ENCODE measurements around the gene FBXO10.

The FBXO10 gene

DNA sequence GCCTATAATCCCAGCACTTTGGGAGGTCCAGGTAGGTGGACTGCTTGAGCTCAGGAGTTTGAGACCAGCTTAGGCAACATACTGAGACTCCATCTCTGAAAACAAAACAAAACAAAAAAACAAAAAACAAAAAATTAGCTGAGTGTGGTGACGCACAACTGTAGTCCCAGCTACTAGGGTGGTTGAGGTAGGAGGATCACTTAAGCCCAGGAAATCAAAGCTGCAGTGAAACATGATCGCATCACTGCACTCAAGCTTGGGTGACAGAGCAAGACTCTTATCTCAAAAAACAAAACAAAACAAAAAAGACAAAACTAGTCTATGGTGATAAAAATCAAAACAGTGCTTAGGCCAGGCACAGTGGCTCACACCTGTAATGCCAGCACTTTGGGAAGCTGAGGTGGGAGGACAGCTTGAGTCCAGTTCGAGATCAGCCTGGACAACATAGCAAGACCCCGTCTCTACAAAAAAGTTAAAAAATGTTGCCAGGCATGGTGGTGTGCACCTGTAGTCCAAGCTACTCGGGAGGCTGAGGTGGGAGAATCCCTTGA is 28.8 kb downstream of the FBXO10 start:
- in situ Hi-C loops (cut with MboI; ENCODE audit: low pct_unique_long_range_greater_than_20kb, low sequenced_read_pairs, unreplicated experiment) = no loop called here
- TF ChIP-seq, protein P1, sequence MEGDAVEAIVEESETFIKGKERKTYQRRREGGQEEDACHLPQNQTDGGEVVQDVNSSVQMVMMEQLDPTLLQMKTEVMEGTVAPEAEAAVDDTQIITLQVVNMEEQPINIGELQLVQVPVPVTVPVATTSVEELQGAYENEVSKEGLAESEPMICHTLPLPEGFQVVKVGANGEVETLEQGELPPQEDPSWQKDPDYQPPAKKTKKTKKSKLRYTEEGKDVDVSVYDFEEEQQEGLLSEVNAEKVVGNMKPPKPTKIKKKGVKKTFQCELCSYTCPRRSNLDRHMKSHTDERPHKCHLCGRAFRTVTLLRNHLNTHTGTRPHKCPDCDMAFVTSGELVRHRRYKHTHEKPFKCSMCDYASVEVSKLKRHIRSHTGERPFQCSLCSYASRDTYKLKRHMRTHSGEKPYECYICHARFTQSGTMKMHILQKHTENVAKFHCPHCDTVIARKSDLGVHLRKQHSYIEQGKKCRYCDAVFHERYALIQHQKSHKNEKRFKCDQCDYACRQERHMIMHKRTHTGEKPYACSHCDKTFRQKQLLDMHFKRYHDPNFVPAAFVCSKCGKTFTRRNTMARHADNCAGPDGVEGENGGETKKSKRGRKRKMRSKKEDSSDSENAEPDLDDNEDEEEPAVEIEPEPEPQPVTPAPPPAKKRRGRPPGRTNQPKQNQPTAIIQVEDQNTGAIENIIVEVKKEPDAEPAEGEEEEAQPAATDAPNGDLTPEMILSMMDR (IDR thresholded peaks at IDR 0.05; ENCODE audit: extremely low read depth, insufficient read depth, missing control alignments) = no peak
- DNase-seq (ENCODE audit: low spot score) = no peak

DNA sequence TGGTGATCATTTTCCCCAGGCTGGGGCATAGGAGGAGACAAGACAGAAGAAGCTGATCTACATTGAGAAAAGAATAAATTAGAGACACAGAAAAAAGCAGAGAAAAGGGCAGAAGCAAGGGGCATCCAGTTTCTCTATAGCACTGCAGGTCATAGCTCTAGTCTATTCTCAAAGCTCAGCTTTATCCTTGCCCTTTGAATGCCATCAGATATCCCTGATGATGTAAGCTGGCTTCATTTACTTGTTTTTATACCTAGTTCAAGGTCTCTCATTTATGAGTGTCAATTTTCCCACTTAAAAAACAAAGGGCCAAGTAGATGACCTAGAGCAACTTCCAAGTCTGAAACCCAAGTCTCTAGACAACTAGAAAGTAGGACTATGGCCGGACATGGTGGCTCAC is 32.7 kb downstream of the FBXO10 start:
- in situ Hi-C loops (cut with MboI; ENCODE audit: low pct_unique_long_range_greater_than_20kb, low sequenced_read_pairs, unreplicated experiment) = no loop called here
- no peak for DNase-seq (ENCODE audit: low spot score)
- TF ChIP-seq, protein P1 (IDR thresholded peaks at IDR 0.05; ENCODE audit: extremely low read depth, insufficient read depth, missing control alignments) = no peak

DNA sequence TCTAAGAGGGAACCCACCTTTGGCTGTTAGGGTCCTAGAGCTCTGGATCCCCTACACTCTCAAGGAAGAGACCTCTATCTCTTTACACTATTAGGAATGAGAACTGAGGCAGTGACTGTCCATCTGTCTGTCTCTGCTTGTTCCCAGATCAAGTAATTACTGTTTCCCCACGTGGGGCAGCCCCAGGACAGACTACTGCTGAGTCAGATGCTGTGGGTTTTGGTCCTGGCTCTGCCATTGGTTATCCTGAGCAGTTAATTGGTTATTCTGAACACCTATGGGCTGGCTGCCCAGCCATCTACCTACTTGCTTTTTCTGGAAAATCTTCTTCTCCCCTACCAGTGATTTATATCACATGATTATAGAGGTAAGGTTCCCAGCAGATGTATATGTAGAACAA is 33.3 kb downstream of the FBXO10 start:
- no peak for DNase-seq (ENCODE audit: low spot score)
- in situ Hi-C loops (cut with MboI; ENCODE audit: low pct_unique_long_range_greater_than_20kb, low sequenced_read_pairs, unreplicated experiment) = no loop called here
- TF ChIP-seq, protein P1 (IDR thresholded peaks at IDR 0.05; ENCODE audit: extremely low read depth, insufficient read depth, missing control alignments) = no peak

DNA sequence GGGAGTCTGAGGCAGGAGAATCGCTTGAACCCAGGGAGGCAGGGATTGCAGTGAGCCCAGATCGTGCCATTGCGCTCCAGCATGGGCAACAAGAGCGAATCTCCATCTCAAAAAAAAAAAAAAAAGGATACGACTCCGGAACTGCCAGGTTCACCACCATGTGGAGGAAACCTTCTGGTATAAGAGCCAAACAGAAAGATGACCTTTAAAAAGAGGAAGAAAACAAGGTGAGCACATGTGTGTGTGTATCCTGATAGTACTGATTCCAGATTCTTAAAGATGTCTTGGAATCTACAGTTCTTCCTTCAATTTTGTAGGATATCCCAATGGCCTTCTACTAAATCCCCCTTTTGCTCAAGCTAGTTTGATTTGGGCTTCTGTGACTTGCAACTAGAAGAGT is 33.7 kb downstream of the FBXO10 start:
- in situ Hi-C loops (cut with MboI; ENCODE audit: low pct_unique_long_range_greater_than_20kb, low sequenced_read_pairs, unreplicated experiment) = no loop called here

DNA sequence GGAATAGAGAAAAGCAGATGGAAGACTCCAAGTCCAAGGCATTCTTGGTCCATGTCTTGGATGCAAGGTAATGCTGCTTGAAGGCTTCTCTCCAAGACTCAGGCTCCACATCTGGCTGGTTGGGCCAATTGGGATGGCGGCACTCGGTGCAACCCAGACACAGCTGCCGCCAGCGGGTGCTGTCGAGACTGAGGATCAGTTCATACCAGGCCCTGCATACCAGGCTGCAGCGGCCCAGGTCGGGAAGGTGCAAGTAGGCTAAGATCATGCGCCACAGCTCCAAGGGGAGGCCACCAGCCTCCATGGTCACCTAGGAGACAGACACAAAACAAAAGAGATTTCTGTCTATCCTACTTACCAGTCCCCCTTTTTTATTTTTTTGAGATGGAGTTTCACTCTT is 34.7 kb downstream of the FBXO10 start:
- DNase-seq (ENCODE audit: low spot score) = no peak
- TF ChIP-seq, protein P1 (IDR thresholded peaks at IDR 0.05; ENCODE audit: extremely low read depth, insufficient read depth, missing control alignments) = no peak
- in situ Hi-C loops (cut with MboI; ENCODE audit: low pct_unique_long_range_greater_than_20kb, low sequenced_read_pairs, unreplicated experiment) = no loop called here

More for the DNA sequence above, 33.7 kb downstream of the FBXO10 start:
- no peak for DNase-seq (ENCODE audit: low spot score)
- TF ChIP-seq, protein P1 (IDR thresholded peaks at IDR 0.05; ENCODE audit: extremely low read depth, insufficient read depth, missing control alignments) = no peak

DNA sequence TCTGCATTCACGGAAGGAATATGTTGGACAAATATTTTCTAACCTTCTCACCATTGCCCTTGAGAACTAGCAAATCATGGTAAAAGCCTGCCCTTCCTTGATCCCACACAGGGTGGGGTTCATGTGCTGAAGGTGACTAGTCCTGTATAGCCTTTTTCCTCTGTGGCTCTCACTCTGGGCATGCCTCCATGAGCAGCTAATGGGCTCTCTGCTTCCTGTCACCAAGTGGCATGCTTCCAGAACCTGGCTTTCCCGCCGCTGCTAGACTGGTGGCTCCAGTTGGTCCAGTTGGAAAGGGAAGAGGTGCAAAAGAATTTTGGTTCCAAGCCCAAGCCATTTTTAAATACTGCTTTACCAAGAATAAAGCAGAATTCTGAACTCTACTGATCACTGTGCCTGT is 35.5 kb downstream of the FBXO10 start:
- no peak for DNase-seq (ENCODE audit: low spot score)
- TF ChIP-seq, protein P1 (IDR thresholded peaks at IDR 0.05; ENCODE audit: extremely low read depth, insufficient read depth, missing control alignments) = no peak
- in situ Hi-C loops (cut with MboI; ENCODE audit: low pct_unique_long_range_greater_than_20kb, low sequenced_read_pairs, unreplicated experiment) = no loop called here

DNA sequence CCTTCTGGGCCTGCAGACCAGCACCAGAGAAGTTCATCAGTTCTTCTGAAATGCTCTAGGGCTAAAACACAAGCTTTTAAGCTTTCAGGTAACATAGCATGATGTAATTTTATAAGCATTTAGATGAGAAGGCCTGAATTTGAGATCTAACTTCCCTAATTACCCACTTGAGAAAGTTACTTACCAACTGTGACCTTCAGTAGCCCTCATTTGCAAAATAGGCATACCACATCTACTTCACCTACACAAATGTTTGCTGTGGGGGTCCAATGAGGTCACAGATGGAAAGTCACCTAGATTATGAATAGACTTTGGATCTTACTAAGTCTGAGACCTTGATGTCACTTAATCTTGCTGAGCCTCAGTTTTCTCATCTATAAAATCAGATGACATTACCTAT is 36.5 kb downstream of the FBXO10 start:
- DNase-seq (ENCODE audit: low spot score) = no peak
- TF ChIP-seq, protein P1 (IDR thresholded peaks at IDR 0.05; ENCODE audit: extremely low read depth, insufficient read depth, missing control alignments) = no peak
- in situ Hi-C loops (cut with MboI; ENCODE audit: low pct_unique_long_range_greater_than_20kb, low sequenced_read_pairs, unreplicated experiment) = no loop called here
